Measurements from ENCODE around the gene CAMK2D. TPM values are rescaled to one million over a fixed set of nuclear protein-coding genes. Genes with fewer than 3 reads are reported as not detected.

CAMK2D gene
- total and polyA plus RNA-seq, 2 experiments from 2014 or later: 4.9 to 14.6 TPM

DNA sequence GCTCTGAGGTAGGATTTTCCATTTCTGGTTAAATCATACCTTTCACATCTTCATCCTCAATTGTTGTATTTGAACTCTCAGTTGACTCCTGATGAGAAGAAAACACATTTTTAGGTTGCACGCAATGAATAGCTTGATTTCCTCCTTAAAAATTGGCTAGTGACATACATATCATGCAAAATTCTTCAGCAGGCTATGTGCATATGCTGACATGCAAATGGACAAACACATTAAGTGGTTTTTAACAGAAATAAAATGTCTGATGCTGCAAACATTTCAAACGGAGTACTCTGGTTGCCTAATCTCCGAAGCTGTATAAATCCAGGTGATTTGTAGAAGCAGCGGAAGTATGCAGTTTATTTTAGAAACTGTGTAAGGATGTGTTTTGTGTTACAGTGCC is 261.1 kb downstream of the CAMK2D start:
- Histone ChIP-seq H3K4me3 (no peak overlapping the region), H4K20me1 (replicated peaks; ENCODE audit: insufficient read depth) (no peaks in the 10 kb centered on the region), H3K36me3 (ENCODE audit: insufficient read depth) (0 out of 2 replicates have a peak, but pooled peaks cover 1% of the 10 kb centered on the region), H3K4me2 (no peak overlapping the region), H3K27ac (ENCODE audit: low read depth) (no peak overlapping the region), H3K4me1 (ENCODE audit: insufficient read depth) (no peaks in the 10 kb centered on the region), H3F3A (replicated peaks; ENCODE audit: low read depth) (no peaks in the 10 kb centered on the region), H3K27me3 (ENCODE audit: insufficient read depth) (no peaks in the 10 kb centered on the region), H3K79me2 (replicated peaks; ENCODE audit: insufficient read depth) (no peaks in the 10 kb centered on the region), H3K9me2 (ENCODE audit: insufficient read depth) (peaks cover 5% of the 10 kb centered on the region; the same call in 1 of the 2 replicates), H2AFZ (no peak overlapping the region)
- Mint-ChIP-seq H3K27ac (no peak overlapping the region), H3K36me3 (ENCODE audit: low read depth) (peaks cover 6% of the 10 kb centered on the region), H3K27me3 (ENCODE audit: insufficient read depth, low read depth, poor library complexity) (no peaks in the 10 kb centered on the region), H3K4me1 (no peaks in the 10 kb centered on the region), H3K9me3 (peaks cover 6% of the 10 kb centered on the region), H3K4me3 (no peak overlapping the region)
- no peak for DNase-seq (ENCODE audit: low spot score)
- TF ChIP-seq EZH2phosphoT487 (IDR thresholded peaks at IDR 0.05; ENCODE audit: unreplicated experiment) (no peak), NANOG (IDR thresholded peaks at IDR 0.05; ENCODE audit: borderline replicate concordance) (no peak), ZNF462 (CRISPR knock-in tag; IDR thresholded peaks at IDR 0.05) (no peak), STAT1 (IDR thresholded peaks at IDR 0.05; ENCODE audit: unreplicated experiment) (no peak), POLR2AphosphoS5 (IDR thresholded peaks at IDR 0.05; ENCODE audit: low read depth) (no peak), ZNF331 (CRISPR knock-in tag; IDR thresholded peaks at IDR 0.05; ENCODE audit: low read depth) (no peak), ZNF114 (CRISPR knock-in tag; IDR thresholded peaks at IDR 0.05) (no peak), REST (IDR thresholded peaks at IDR 0.05; ENCODE audit: unreplicated experiment) (no peak)
- no peak for ATAC-seq
